GM21529 (cell line): ENCODE results near the gene PLS1.
"Not testable (repeated sequence)": the region's sequence is repeated elsewhere in the genome, so short reads cannot be mapped to it uniquely, and the experiment has no call there.

ENCODE experiments used
- ATAC-seq: cut with Tn5 transposase; IDR thresholded peaks from one replicate; pipeline ENCODE4 v1.9.1; 2021; ENCODE audit not compliant: unreplicated experiment

The PLS1 gene

GRCh38 chr3:142595951-142596725, at the start of gene PLS1:
TSS of gene PLS1 (plus strand) at chr3:142596393. CDS start at chr3:142664238, 67,845 bp downstream.
- peak; percentile 87 for ATAC-seq

GRCh38 chr3:142549986-142550385, 46.2 kb upstream of the PLS1 start:
- no peak for ATAC-seq

GRCh38 chr3:142552579-142552978, 43.6 kb upstream of the PLS1 start:
- not testable (repeated sequence) for ATAC-seq

GRCh38 chr3:142553741-142554140, 42.5 kb upstream of the PLS1 start:
- ATAC-seq, result no peak

- ATAC-seq, result no peak
Measured at GRCh38 chr3:142560118-142560517, 36.1 kb upstream of the PLS1 start.

- no peak for ATAC-seq
Measured at GRCh38 chr3:142563496-142563997, 32.6 kb upstream of the PLS1 start.

- ATAC-seq, result no peak
Measured at GRCh38 chr3:142566096-142566495, 30.1 kb upstream of the PLS1 start.

GRCh38 chr3:142568393-142569017, 27.7 kb upstream of the PLS1 start:
- no peak for ATAC-seq

- ATAC-seq, result not testable (repeated sequence)
Measured at GRCh38 chr3:142569422-142569821, 26.8 kb upstream of the PLS1 start.

- not testable (repeated sequence) for ATAC-seq
Measured at GRCh38 chr3:142574223-142574622, 22.0 kb upstream of the PLS1 start.

GRCh38 chr3:142574665-142575064, 21.5 kb upstream of the PLS1 start:
- ATAC-seq, result no peak

GRCh38 chr3:142576792-142577191, 19.4 kb upstream of the PLS1 start:
- ATAC-seq, result no peak

GRCh38 chr3:142577696-142578328, 18.4 kb upstream of the PLS1 start:
- no peak for ATAC-seq

- peak; percentile 95 for ATAC-seq
Measured at GRCh38 chr3:142578329-142579223, 17.6 kb upstream of the PLS1 start, which contains the start of gene ATR. TSS of gene ATR (minus strand) at chr3:142578733. CDS start at chr3:142578704, 29 bp downstream.

- ATAC-seq, result no peak
Measured at GRCh38 chr3:142580061-142580423, 16.2 kb upstream of the PLS1 start.

- ATAC-seq, result not testable (repeated sequence)
Measured at GRCh38 chr3:142581070-142581469, 15.1 kb upstream of the PLS1 start.

GRCh38 chr3:142586803-142587406, 9.3 kb upstream of the PLS1 start:
- peak; percentile 83 for ATAC-seq

GRCh38 chr3:142588703-142589102, 7.5 kb upstream of the PLS1 start:
- no peak for ATAC-seq

- ATAC-seq, result not testable (repeated sequence)
Measured at GRCh38 chr3:142592268-142592667, 3.9 kb upstream of the PLS1 start.

- ATAC-seq, result no peak
Measured at GRCh38 chr3:142595141-142595540, 1.1 kb upstream of the PLS1 start.
